Adrenal gland (tissue), 12 donors: ENCODE measurements around the gene IL31RA. TPM values are rescaled to one million over a fixed set of nuclear protein-coding genes. Genes with fewer than 3 reads are reported as not detected.

Experiments
- DNase-seq, 7 donors: peaks; one replicate each; pipeline ENCODE4 v3.0.0-alpha.2; 2019 to 2020
- H3K27ac ChIP-seq, 5 donors: fragments of 200-600 bp; sonication (generic) in 4 of 5; 1 replicate in 3 of 5; 2 replicates in 2 of 5; pipeline versions ENCODE4 v1.5.1 to v1.8.0; 2016 to 2020; ENCODE audit warnings: mild to moderate bottlenecking in 1 of 5
- H3K27me3 ChIP-seq: fragments of 200-600 bp; 2 replicates; pipeline ENCODE4 v1.8.0; 2021
- H3K36me3 ChIP-seq, 2 donors: fragments of 200-600 bp; replicated peaks in 1 of 2; 1 replicate in 1 of 2; 2 replicates in 1 of 2; pipeline versions ENCODE4 v1.5.1 to v1.8.0; 2018 to 2022
- H3K4me1 ChIP-seq, 2 donors: fragments of 200-600 bp; replicated peaks in 1 of 2; 1 replicate in 1 of 2; 2 replicates in 1 of 2; pipeline versions ENCODE4 v1.5.1 to v1.8.0; 2018 to 2021
- H3K4me3 ChIP-seq, 4 donors: fragments of 200-600 bp; sonication (generic) in 3 of 4; one replicate each; pipeline ENCODE4 v1.5.1; 2016 to 2018
- H3K9me3 ChIP-seq, 3 donors: fragments of 200-600 bp; sonication (generic) in 1 of 3; replicated peaks in 1 of 3; 1 replicate in 2 of 3; 2 replicates in 1 of 3; pipeline versions ENCODE4 v1.5.1 to v1.8.0; 2016 to 2021
- CTCF ChIP-seq, 6 experiments: fragments of 450-650 bp in 4 of 6; fragments of 200-600 bp in 2 of 6; sonication (generic) in 1 of 6; IDR thresholded peaks; 1 replicate in 5 of 6; 2 replicates in 1 of 6; pipeline versions ENCODE4 v1.5.1 to v1.8.0; 2016 to 2021; ENCODE audit warnings: antibody characterized with exemption in 6 of 6, mild to moderate bottlenecking in 2 of 6, moderate library complexity in 1 of 6
- POLR2A ChIP-seq, 2 donors: fragments of 450-650 bp; IDR thresholded peaks; one replicate each; pipeline ENCODE4 v1.6.1; 2017; ENCODE audit warnings: antibody characterized with exemption in 2 of 2, mild to moderate bottlenecking in 2 of 2, moderate library complexity in 1 of 2
- WGBS, 4 donors: extraction: QIAGEN DNeasy Blood & Tissue Kit in 2 of 4; methylation state at CpG; one replicate each; pipeline versions ENCODE4 v1.1.5 to v1.1.7; 2013 to 2017; 5-methylcytosine and 5-hydroxymethylcytosine counted together
- intact Hi-C, 2 donors: fragments of 100-400 bp; cut with DNase I; formaldehyde crosslinking; loops; one replicate each; pipeline versions ENCODE4 v1.14.1 to v1.15.0; 2022 to 2023
- polyA plus RNA-seq, 3 donors: library from polyadenylated mRNA; stranded (reverse); fragments of 200-250 nt in 2 of 3; fragments of 350-450 nt in 1 of 3; fragmentation: Illumina TruSeq in 1 of 3; extraction: RNeasy Lipid Tissue Mini Kit (QIAGEN cat#74804) in 1 of 3; gene quantifications; one replicate each; pipeline ENCODE4 v1.2.3, GENCODE V29; 2013 to 2014
- total RNA-seq, 9 donors: library from RNA; depleted of rRNA in 4 of 9; stranded (reverse); fragments of >200 nt in 4 of 9; fragments of 120-200 nt in 1 of 9; fragmentation: NEBNext Ultra II Directional in 1 of 9; extraction: Animal tissue kit (Norgen Biotek cat#: 25700) in 1 of 9; gene quantifications; one replicate each; pipeline versions ENCODE4 v1.1.0 to v1.2.4, GENCODE V29; 2013 to 2023
- donor health status: healthy with polysubstance abuse.
- donor health status: Bipolar disorder and iron deficiency.
- donor health status: DM: yes; HTN: yes; CAD: no.
- donor health status: DM: no; HTN: no; CAD: no.
- donor health status: DM: no; HTN: no; CAD: no.
- donor health status: DM: yes; HTN: yes; CAD: no.

The IL31RA gene
- total and polyA plus RNA-seq, 12 donors = 0.05 to 0.61 TPM; not detected in 10

GRCh38 chr5:55908804-55909203 lies 57.6 kb downstream of the IL31RA start:
- no peaks in the 10 kb centered on the region for H3K4me1 ChIP-seq
- H3K9me3 ChIP-seq = no peaks in the 10 kb centered on the region
- intact Hi-C loops = no loop called here
- H3K27ac ChIP-seq = no peak overlapping the region
- 43 to 96% (median 73%) methylated on average over 1 of the region's 1 CpG for WGBS, 4 donors
- TF ChIP-seq POLR2A (IDR thresholded peaks at IDR 0.05) (no peak), CTCF (IDR thresholded peaks at IDR 0.05) (no peak)
- no peak overlapping the region for H3K4me3 ChIP-seq
- no peak for DNase-seq
- no peaks in the 10 kb centered on the region for H3K36me3 ChIP-seq
- H3K27me3 ChIP-seq = no peaks in the 10 kb centered on the region

- Histone ChIP-seq H3K4me1 (no peaks in the 10 kb centered on the region), H3K36me3 (no peaks in the 10 kb centered on the region), H3K27me3 (no peaks in the 10 kb centered on the region), H3K27ac (no peak overlapping the region), H3K9me3 (no peaks in the 10 kb centered on the region), H3K4me3 (no peak overlapping the region)
- TF ChIP-seq CTCF (IDR thresholded peaks at IDR 0.05) (no peak), POLR2A (IDR thresholded peaks at IDR 0.05) (no peak)
- no peak for DNase-seq
- intact Hi-C loops = no loop called here
- WGBS, 4 donors = 64 to 78% (median 72%) methylated on average over 2 of the region's 2 CpGs
Measured at GRCh38 chr5:55911784-55912653, 60.9 kb downstream of the IL31RA start.

GRCh38 chr5:55913466-55914413 lies 62.6 kb downstream of the IL31RA start:
- intact Hi-C loops = no loop called here
- no peaks in the 10 kb centered on the region for H3K27me3 ChIP-seq
- H3K4me3 ChIP-seq = no peak overlapping the region
- no peaks in the 10 kb centered on the region for H3K9me3 ChIP-seq
- 92 to 97% (median 94%) methylated on average over 10 of the region's 10 CpGs for WGBS, 4 donors
- no peak overlapping the region for H3K27ac ChIP-seq
- no peaks in the 10 kb centered on the region for H3K36me3 ChIP-seq
- DNase-seq = no peak
- TF ChIP-seq CTCF (IDR thresholded peaks at IDR 0.05) (no peak), POLR2A (IDR thresholded peaks at IDR 0.05) (no peak)
- no peaks in the 10 kb centered on the region for H3K4me1 ChIP-seq

- intact Hi-C loops = no loop called here
- H3K9me3 ChIP-seq = no peaks in the 10 kb centered on the region
Measured at GRCh38 chr5:55914971-55915370, 63.8 kb downstream of the IL31RA start.

More at GRCh38 chr5:55914971-55915370, 63.8 kb downstream of the IL31RA start:
- Histone ChIP-seq H3K27ac (no peak overlapping the region), H3K27me3 (no peaks in the 10 kb centered on the region), H3K4me1 (no peaks in the 10 kb centered on the region), H3K4me3 (no peak overlapping the region), H3K36me3 (no peaks in the 10 kb centered on the region)
- 82 to 100% (median 97%) methylated on average over 2 of the region's 2 CpGs for WGBS, 4 donors
- DNase-seq = no peak
- no peak for TF ChIP-seq POLR2A (IDR thresholded peaks at IDR 0.05)
